Measurements from ENCODE around the gene CCDC92B.

Gene CCDC92B

GRCh38 chr17:2695961-2696760 lies 53.3 kb downstream of the CCDC92B start:
- H3K36me3 ChIP-seq: peaks cover 63 to 100% (median 90%) of the 10 kb centered on the region in 3 donors
- peak; percentile 11 to 59 for DNase-seq

GRCh38 chr17:2695243-2695960 lies 54.0 kb downstream of the CCDC92B start:
- Histone ChIP-seq H3K36me3 (peaks cover 64 to 100% (median 89%) of the 10 kb centered on the region in 3 donors), H3K4me3 (no peak overlapping the region), H3K27me3 (no peaks in the 10 kb centered on the region), H3K9me3 (no peaks in the 10 kb centered on the region), H3K27ac (no peak overlapping the region), H3K4me1 (no peaks in the 10 kb centered on the region)
- DNase-seq: peak; percentile 0 to 58
- intact Hi-C loops (cut with DNase I; ENCODE audit: low total_unique reads): no loop called here
- TF ChIP-seq CTCF (IDR thresholded peaks at IDR 0.05): no peak

More at GRCh38 chr17:2695961-2696760, 53.3 kb downstream of the CCDC92B start:
- no peaks in the 10 kb centered on the region for H3K4me1 ChIP-seq
- TF ChIP-seq CTCF (IDR thresholded peaks at IDR 0.05): no peak
- H3K4me3 ChIP-seq: no peak overlapping the region
- no peaks in the 10 kb centered on the region for H3K27me3 ChIP-seq
- no peaks in the 10 kb centered on the region for H3K9me3 ChIP-seq
- no peak overlapping the region for H3K27ac ChIP-seq
- intact Hi-C loops (cut with DNase I; ENCODE audit: low total_unique reads): no loop called here

GRCh38 chr17:2694381-2695242 lies 54.8 kb downstream of the CCDC92B start:
- H3K36me3 ChIP-seq: peaks cover 58 to 99% (median 86%) of the 10 kb centered on the region in 3 donors
- TF ChIP-seq CTCF (IDR thresholded peaks at IDR 0.05): no peak
- no peak overlapping the region for H3K27ac ChIP-seq
- no peaks in the 10 kb centered on the region for H3K9me3 ChIP-seq
- intact Hi-C loops (cut with DNase I; ENCODE audit: low total_unique reads): no loop called here
- H3K4me1 ChIP-seq: no peaks in the 10 kb centered on the region
- H3K27me3 ChIP-seq: no peaks in the 10 kb centered on the region
- DNase-seq: peak; percentile 18 to 62
- no peak overlapping the region for H3K4me3 ChIP-seq

GRCh38 chr17:2693561-2694380 lies 55.7 kb downstream of the CCDC92B start:
- H3K9me3 ChIP-seq: no peaks in the 10 kb centered on the region
- no peak overlapping the region for H3K4me3 ChIP-seq
- DNase-seq: peak; percentile 17 to 54
- intact Hi-C loops (cut with DNase I; ENCODE audit: low total_unique reads): no loop called here
- no peak for TF ChIP-seq CTCF (IDR thresholded peaks at IDR 0.05)
- H3K4me1 ChIP-seq: peaks cover 0 to 5% (median 0%) of the 10 kb centered on the region in 4 donors
- H3K27me3 ChIP-seq: no peaks in the 10 kb centered on the region
- peaks cover 57 to 91% (median 84%) of the 10 kb centered on the region in 3 donors for H3K36me3 ChIP-seq
- no peak overlapping the region for H3K27ac ChIP-seq

GRCh38 chr17:2692781-2693135 lies 56.7 kb downstream of the CCDC92B start:
- DNase-seq: no peak
- intact Hi-C loops (cut with DNase I; ENCODE audit: low total_unique reads): no loop called here
- TF ChIP-seq CTCF (IDR thresholded peaks at IDR 0.05): no peak
- peaks cover 0 to 16% (median 2%) of the 10 kb centered on the region in 4 donors for H3K4me1 ChIP-seq
- H3K9me3 ChIP-seq: no peaks in the 10 kb centered on the region
- H3K27me3 ChIP-seq: no peaks in the 10 kb centered on the region
- H3K27ac ChIP-seq: no peak overlapping the region
- H3K4me3 ChIP-seq: no peak overlapping the region
- H3K36me3 ChIP-seq: peaks cover 46 to 81% (median 75%) of the 10 kb centered on the region in 3 donors

All from tibial artery (tissue), 4 donors.